Measurements from ENCODE around the gene P4HA2.

DNA sequence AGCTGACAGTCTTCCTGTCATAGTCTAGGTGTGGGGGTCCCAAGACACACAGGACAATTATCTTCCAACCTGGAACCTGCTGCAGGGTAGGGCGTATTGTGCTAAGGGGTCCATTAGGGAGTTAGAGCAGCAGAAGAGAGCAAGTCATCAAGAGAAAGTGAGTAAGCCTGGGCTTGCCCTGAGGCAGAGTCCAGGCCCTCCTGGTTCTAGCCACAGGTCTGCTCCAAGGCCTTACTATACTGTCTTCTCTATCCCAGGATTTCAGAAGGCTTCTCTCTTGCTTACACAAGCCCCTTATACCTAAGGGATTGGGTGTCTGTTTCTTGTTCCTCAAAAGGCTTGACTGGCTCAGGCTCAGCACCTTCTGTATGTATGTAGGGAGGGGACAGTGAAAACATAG lies 7.7 kb downstream of the P4HA2 start:
- TF ChIP-seq FOXM1 (IDR thresholded peaks at IDR 0.05; ENCODE audit: borderline replicate concordance, low read depth): no peak
- TF ChIP-seq EGR1 (IDR thresholded peaks at IDR 0.05): no peak
- no peak for TF ChIP-seq TEAD4 (IDR thresholded peaks at IDR 0.05)
- TF ChIP-seq RAD21 (IDR thresholded peaks at IDR 0.05; ENCODE audit: low read depth): no peak
- TF ChIP-seq EP300 (IDR thresholded peaks at IDR 0.05; ENCODE audit: borderline replicate concordance): no peak
- no peak for TF ChIP-seq USF1 (IDR thresholded peaks at IDR 0.05)
- no peak for TF ChIP-seq TAF1 (IDR thresholded peaks at IDR 0.05; ENCODE audit: low read depth)
- TF ChIP-seq TCF12 (IDR thresholded peaks at IDR 0.05; ENCODE audit: low read depth): no peak
- no peak for TF ChIP-seq ZBTB7A (IDR thresholded peaks at IDR 0.05; ENCODE audit: low read depth)
- no peak for TF ChIP-seq REST (IDR thresholded peaks at IDR 0.05; ENCODE audit: low read depth)
- TF ChIP-seq NFIC (IDR thresholded peaks at IDR 0.05): no peak
- no peak for TF ChIP-seq YY1 (IDR thresholded peaks at IDR 0.05; ENCODE audit: low read depth)

Measured in Ishikawa (cell line).